GM12874 (cell line): ENCODE results near the gene APBB1.

Experiments
- TF ChIP-seq, protein P1 (sequence below): IDR thresholded peaks from 2 replicates; pipeline ENCODE4 v1.5.1; 2011; ENCODE audit warnings: low read depth, mild to moderate bottlenecking, control low read depth, low read length, moderate library complexity; ENCODE audit not compliant: insufficient read depth

The APBB1 gene

DNA sequence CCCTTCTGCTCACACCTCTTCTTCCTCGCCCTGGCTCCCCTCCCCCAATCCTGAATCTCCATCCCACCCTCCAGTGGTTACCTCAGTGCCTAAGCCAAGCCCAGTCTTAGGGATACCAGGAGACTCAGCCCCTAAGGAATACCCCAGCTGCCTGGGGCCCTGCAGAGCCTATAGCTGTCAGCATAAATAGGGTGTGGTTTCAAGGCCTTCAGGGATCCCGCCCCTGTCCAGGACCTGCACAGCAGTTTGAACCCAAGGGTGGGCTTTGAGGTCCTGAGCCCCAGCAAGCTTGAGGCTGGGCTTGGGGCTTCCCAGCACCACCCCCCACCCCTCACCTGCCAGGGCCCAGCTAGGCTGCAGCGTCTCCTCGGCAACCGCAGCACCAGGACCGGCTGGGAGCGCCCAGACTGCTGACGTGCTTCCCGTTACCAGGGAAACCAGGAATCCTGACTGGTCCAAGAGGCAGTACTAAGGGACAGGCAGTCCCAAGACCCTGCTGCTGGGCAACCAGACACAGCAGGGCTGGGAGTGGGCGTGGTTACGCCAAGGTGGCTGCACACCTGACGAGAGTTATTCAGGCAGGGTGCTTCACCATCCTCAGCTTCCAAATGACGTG lies 13.7 kb downstream of the APBB1 start:
- TF ChIP-seq, protein P1, sequence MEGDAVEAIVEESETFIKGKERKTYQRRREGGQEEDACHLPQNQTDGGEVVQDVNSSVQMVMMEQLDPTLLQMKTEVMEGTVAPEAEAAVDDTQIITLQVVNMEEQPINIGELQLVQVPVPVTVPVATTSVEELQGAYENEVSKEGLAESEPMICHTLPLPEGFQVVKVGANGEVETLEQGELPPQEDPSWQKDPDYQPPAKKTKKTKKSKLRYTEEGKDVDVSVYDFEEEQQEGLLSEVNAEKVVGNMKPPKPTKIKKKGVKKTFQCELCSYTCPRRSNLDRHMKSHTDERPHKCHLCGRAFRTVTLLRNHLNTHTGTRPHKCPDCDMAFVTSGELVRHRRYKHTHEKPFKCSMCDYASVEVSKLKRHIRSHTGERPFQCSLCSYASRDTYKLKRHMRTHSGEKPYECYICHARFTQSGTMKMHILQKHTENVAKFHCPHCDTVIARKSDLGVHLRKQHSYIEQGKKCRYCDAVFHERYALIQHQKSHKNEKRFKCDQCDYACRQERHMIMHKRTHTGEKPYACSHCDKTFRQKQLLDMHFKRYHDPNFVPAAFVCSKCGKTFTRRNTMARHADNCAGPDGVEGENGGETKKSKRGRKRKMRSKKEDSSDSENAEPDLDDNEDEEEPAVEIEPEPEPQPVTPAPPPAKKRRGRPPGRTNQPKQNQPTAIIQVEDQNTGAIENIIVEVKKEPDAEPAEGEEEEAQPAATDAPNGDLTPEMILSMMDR, result no peak

DNA sequence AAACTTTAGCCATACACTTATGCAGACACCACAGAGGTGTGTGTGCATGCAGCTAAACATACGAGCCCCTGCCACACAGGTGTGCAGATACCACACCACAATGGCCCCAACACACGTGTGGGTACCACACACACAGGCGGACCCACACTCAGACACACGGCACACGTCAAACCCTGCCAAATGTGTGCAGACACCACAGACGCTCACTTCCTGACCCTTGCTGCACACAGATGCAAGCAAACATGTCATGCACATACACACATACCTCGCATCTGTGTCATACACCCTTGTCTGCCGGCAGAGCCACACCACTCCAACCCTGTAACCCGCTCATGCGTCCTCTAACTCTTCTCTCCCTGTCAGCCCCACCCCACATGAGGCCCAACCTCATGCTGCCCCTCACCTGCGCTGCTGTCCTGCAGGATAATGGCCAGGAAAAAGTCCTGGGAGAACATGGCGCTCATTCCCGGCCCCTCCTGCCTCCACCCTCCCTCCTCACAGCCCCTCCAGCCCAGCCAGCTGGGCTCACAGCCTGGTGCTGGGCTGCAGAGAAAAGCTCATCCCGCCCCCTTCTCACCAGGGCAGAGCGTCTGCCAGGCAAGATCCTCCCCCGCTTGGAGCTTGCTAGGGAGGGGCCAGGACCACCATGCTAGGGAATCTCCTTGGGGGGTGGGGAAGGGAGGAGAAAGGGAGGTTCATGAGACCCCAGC lies 14.4 kb downstream of the APBB1 start:
- TF ChIP-seq, protein P1, result no peak

DNA sequence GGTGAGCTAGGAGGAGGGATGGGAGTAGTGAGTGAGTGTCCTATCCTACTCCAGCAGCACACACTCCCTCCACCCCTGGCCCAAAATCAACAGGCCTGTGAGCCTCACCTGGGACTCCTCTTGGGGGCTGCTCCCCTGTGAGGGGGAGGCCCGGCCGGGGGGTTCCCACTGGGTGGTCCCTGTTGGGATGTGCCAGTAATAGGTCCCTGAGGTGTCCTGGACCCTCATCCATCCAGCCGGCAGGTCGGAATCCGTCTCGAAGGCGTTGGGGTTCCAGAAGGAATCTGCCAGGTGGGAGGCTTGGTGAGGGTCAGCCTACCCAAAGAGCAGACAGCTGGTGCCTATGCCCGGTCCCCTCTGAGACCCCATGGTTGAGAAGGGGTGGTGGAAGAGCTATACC lies 15.4 kb downstream of the APBB1 start:
- TF ChIP-seq, protein P1, result no peak

DNA sequence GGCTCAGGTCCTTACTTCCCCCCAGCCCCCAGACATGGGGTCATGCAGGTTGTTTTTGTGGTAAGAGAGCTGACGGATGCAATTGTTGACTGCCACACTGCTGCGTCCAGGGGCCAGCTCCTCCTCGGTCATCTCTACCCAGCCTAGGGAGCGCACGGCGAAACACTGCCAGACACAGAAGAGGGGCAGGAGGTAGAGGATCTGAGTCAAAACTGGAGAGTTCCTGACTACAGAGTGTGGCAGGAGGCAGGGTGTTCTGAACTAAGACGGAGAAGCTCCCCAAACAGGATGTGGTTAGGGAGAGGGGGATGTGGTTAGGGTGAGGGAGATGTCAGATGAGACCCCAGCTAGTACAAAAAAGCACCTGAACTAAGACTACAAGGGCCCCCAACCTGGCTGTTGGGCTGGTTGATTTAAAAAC lies 16.3 kb downstream of the APBB1 start:
- TF ChIP-seq, protein P1, result no peak

DNA sequence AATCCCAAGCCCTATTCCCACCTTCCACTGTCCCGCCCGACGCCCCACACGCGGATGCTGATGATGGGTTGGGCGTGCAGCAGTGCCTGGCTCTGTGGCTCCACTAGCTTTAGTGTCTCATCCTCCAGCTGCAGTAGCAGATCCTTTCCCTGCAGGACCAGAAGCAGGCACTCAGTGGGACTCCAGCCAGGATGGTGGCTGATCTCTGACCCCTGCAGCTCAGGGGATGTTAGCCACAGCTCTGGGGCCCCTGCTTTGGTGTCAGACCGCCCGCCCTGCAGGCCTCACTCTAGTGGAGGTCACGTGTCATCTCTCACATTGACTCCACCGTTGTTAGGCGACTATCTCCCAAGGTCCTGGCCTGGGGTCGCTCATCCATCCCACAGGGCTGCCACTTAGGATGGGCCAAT lies 16.8 kb downstream of the APBB1 start:
- TF ChIP-seq, protein P1, result no peak

DNA sequence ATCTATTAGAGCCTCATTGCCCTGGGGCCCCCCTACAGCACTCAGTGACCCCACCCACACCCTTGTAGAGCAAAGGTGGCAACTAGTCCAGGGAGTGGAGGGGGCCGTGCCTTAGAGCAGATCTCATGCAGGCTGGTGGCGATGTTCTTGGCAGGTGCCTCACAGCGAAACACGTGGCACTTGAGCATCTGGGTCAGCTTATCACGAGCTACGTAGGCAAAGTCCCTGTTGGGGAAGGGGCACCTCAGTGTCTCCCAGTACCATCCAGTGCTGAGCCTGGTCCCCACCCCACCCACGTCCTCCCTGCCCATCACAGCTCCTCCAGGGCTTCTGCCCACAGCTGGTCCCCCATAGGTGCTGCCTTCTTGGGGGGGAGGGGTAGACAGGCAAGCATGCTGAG lies 17.4 kb downstream of the APBB1 start:
- TF ChIP-seq, protein P1, result no peak

DNA sequence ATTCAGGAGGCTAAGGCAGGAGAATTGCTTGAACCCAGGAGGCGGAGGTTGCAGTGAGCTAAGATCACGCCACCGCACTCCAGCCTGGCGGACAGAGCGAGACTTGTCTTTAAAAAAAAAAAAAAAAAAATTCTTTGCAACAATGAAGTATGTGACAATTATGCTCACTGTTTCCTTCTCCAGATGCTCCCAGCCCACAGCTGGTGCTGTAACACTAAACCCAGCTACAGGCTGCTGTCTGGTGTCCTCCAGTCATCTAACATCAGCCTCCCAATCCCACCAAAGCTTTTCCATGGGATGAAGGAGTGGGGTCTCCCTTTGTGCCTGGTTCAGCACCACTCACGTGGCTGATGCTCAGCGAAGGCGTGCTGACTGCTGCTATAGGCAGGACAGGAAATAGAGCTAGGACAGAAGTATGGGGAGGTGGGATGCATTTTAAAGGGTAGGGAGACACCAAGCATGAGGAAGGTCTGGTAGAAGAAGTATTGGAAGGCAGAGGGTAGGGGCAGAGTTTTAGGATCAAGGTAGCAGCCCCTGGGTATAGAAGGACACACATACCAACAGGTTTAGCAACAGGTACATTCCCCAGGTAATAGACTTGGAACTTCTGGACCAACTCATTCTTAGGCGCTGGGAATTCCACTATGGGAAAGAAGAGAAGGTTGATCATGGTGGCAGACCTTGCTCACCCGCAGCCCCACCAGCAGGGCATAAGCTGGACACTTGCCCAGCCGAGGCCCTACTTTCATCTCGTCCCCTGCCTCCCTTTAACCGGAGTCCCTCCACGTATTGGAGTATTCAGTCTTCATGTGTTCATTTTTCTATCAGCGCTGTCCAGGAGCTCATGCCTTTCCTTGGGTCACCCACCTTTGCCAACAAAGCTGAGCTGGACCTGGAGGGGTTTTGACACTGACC lies 18.2 kb downstream of the APBB1 start:
- TF ChIP-seq, protein P1, result no peak
